ENCODE data around the gene ARHGAP40. TPM values are rescaled to one million over a fixed set of nuclear protein-coding genes. Genes with fewer than 3 reads are reported as not detected.

Gene ARHGAP40
- total and polyA plus RNA-seq, 2 of the 13 experiments (the other 11 are each of a cell fraction or from before 2014, with no cell fraction given), result 0.75 to 2.1 TPM

GRCh38 chr20:38685853-38686473 is 84.4 kb downstream of the ARHGAP40 start (continued):
- TF ChIP-seq E2F5 (CRISPR knock-in tag; conservative IDR thresholded peaks at IDR 0.05), result peak; percentile 76; the same call in 1 of the 2 replicates
- TF ChIP-seq TEAD3 (CRISPR knock-in tag; optimal IDR thresholded peaks at IDR 0.05; ENCODE audit: borderline replicate concordance), result peak; percentile 81
- peak; percentile 66; the same call in 1 of the 2 replicates for TF ChIP-seq ZNF329 (CRISPR knock-in tag; IDR thresholded peaks at IDR 0.05; ENCODE audit: low read depth)
- TF ChIP-seq PHF20 (CRISPR knock-in tag; IDR thresholded peaks at IDR 0.05), result peak; percentile 49; the same call in 1 of the 2 replicates
- peak; percentile 90 for TF ChIP-seq MXD4 (CRISPR knock-in tag; IDR thresholded peaks at IDR 0.05)
- 0 out of 2 replicates have a peak, but pooled peaks have one; percentile 42 for TF ChIP-seq REL (CRISPR knock-in tag; conservative IDR thresholded peaks at IDR 0.05)
- peak; percentile 70 for TF ChIP-seq ZNF501 (CRISPR knock-in tag; IDR thresholded peaks at IDR 0.05)
- no peak for TF ChIP-seq HNRNPL (IDR thresholded peaks at IDR 0.05; ENCODE audit: low read depth, low read length)
- TF ChIP-seq TFDP2 (CRISPR knock-in tag; IDR thresholded peaks at IDR 0.05), result 0 out of 2 replicates have a peak, but pooled peaks have one; percentile 39
- no peak for TF ChIP-seq ZNF234 (CRISPR knock-in tag; conservative IDR thresholded peaks at IDR 0.05)
- TF ChIP-seq MIXL1 (CRISPR knock-in tag; IDR thresholded peaks at IDR 0.05), result peak; percentile 100
- TF ChIP-seq ZNF260 (CRISPR knock-in tag; IDR thresholded peaks at IDR 0.05; ENCODE audit: borderline replicate concordance, low read depth), result no peak
- TF ChIP-seq NFATC3 (CRISPR knock-in tag; IDR thresholded peaks at IDR 0.05), result no peak
- TF ChIP-seq ZFP37 (CRISPR knock-in tag; IDR thresholded peaks at IDR 0.05; ENCODE audit: borderline replicate concordance), result peak; percentile 98
- peak; percentile 79 for TF ChIP-seq ZFP90 (CRISPR knock-in tag; IDR thresholded peaks at IDR 0.05; ENCODE audit: borderline replicate concordance)
- no peak for TF ChIP-seq POGZ (CRISPR knock-in tag; IDR thresholded peaks at IDR 0.05)
- 0 out of 2 replicates have a peak, but pooled peaks have one; percentile 61 for TF ChIP-seq ZNF17 (CRISPR knock-in tag; IDR thresholded peaks at IDR 0.05)
- no peak for TF ChIP-seq EED (CRISPR knock-in tag; IDR thresholded peaks at IDR 0.05)
- TF ChIP-seq ZNF879 (CRISPR knock-in tag; IDR thresholded peaks at IDR 0.05), result no peak
- peak; percentile 97 for TF ChIP-seq KLF15 (CRISPR knock-in tag; IDR thresholded peaks at IDR 0.05; ENCODE audit: borderline replicate concordance)
- peak; percentile 60; the same call in 1 of the 2 replicates for TF ChIP-seq HMG20A (CRISPR knock-in tag; IDR thresholded peaks at IDR 0.05; ENCODE audit: borderline replicate concordance)
- TF ChIP-seq NONO (IDR thresholded peaks at IDR 0.05), result no peak
- TF ChIP-seq NONO (CRISPR knock-in tag; conservative IDR thresholded peaks at IDR 0.05), result no peak
- no peak for TF ChIP-seq ZNF784 (CRISPR knock-in tag; IDR thresholded peaks at IDR 0.05; ENCODE audit: borderline replicate concordance)
- TF ChIP-seq SNAPC5 (CRISPR knock-in tag; IDR thresholded peaks at IDR 0.05; ENCODE audit: borderline replicate concordance), result peak; percentile 90; the same call in 1 of the 2 replicates
- peak; percentile 91; the same call in 1 of the 2 replicates for TF ChIP-seq ATF2 (CRISPR knock-in tag; IDR thresholded peaks at IDR 0.05)
- TF ChIP-seq ZZZ3 (CRISPR knock-in tag; IDR thresholded peaks at IDR 0.05; ENCODE audit: borderline replicate concordance), result no peak; the same call in 1 of the 2 replicates
